Adrenal gland (tissue), 12 donors: ENCODE results near the gene CUTC. TPM values are rescaled to one million over a fixed set of nuclear protein-coding genes. Genes with fewer than 3 reads are reported as not detected.

Experiments
- DNase-seq, 7 donors: peaks; one replicate each; pipeline ENCODE4 v3.0.0-alpha.2; 2019 to 2020
- H3K27ac ChIP-seq, 5 donors: fragments of 200-600 bp; sonication (generic) in 4 of 5; 1 replicate in 3 of 5; 2 replicates in 2 of 5; pipeline versions ENCODE4 v1.5.1 to v1.8.0; 2016 to 2020; ENCODE audit warnings: mild to moderate bottlenecking in 1 of 5
- H3K27me3 ChIP-seq: fragments of 200-600 bp; 2 replicates; pipeline ENCODE4 v1.8.0; 2021
- H3K36me3 ChIP-seq, 2 donors: fragments of 200-600 bp; replicated peaks in 1 of 2; 1 replicate in 1 of 2; 2 replicates in 1 of 2; pipeline versions ENCODE4 v1.5.1 to v1.8.0; 2018 to 2022
- H3K4me1 ChIP-seq, 2 donors: fragments of 200-600 bp; replicated peaks in 1 of 2; 1 replicate in 1 of 2; 2 replicates in 1 of 2; pipeline versions ENCODE4 v1.5.1 to v1.8.0; 2018 to 2021
- H3K4me3 ChIP-seq, 4 donors: fragments of 200-600 bp; sonication (generic) in 3 of 4; one replicate each; pipeline ENCODE4 v1.5.1; 2016 to 2018
- H3K9me3 ChIP-seq, 3 donors: fragments of 200-600 bp; sonication (generic) in 1 of 3; replicated peaks in 1 of 3; 1 replicate in 2 of 3; 2 replicates in 1 of 3; pipeline versions ENCODE4 v1.5.1 to v1.8.0; 2016 to 2021
- CTCF ChIP-seq, 6 experiments: fragments of 450-650 bp in 4 of 6; fragments of 200-600 bp in 2 of 6; sonication (generic) in 1 of 6; IDR thresholded peaks; 1 replicate in 5 of 6; 2 replicates in 1 of 6; pipeline versions ENCODE4 v1.5.1 to v1.8.0; 2016 to 2021; ENCODE audit warnings: antibody characterized with exemption in 6 of 6, mild to moderate bottlenecking in 2 of 6, moderate library complexity in 1 of 6
- POLR2A ChIP-seq, 2 donors: fragments of 450-650 bp; IDR thresholded peaks; one replicate each; pipeline ENCODE4 v1.6.1; 2017; ENCODE audit warnings: antibody characterized with exemption in 2 of 2, mild to moderate bottlenecking in 2 of 2, moderate library complexity in 1 of 2
- WGBS, 4 donors: extraction: QIAGEN DNeasy Blood & Tissue Kit in 2 of 4; methylation state at CpG; one replicate each; pipeline versions ENCODE4 v1.1.5 to v1.1.7; 2013 to 2017; 5-methylcytosine and 5-hydroxymethylcytosine counted together
- intact Hi-C, 2 donors: fragments of 100-400 bp; cut with DNase I; formaldehyde crosslinking; loops; one replicate each; pipeline versions ENCODE4 v1.14.1 to v1.15.0; 2022 to 2023
- polyA plus RNA-seq, 3 donors: library from polyadenylated mRNA; stranded (reverse); fragments of 200-250 nt in 2 of 3; fragments of 350-450 nt in 1 of 3; fragmentation: Illumina TruSeq in 1 of 3; extraction: RNeasy Lipid Tissue Mini Kit (QIAGEN cat#74804) in 1 of 3; gene quantifications; one replicate each; pipeline ENCODE4 v1.2.3, GENCODE V29; 2013 to 2014
- total RNA-seq, 9 donors: library from RNA; depleted of rRNA in 4 of 9; stranded (reverse); fragments of >200 nt in 4 of 9; fragments of 120-200 nt in 1 of 9; fragmentation: NEBNext Ultra II Directional in 1 of 9; extraction: Animal tissue kit (Norgen Biotek cat#: 25700) in 1 of 9; gene quantifications; one replicate each; pipeline versions ENCODE4 v1.1.0 to v1.2.4, GENCODE V29; 2013 to 2023
- donor health status: healthy with polysubstance abuse.
- donor health status: Bipolar disorder and iron deficiency.
- donor health status: DM: yes; HTN: yes; CAD: no.
- donor health status: DM: no; HTN: no; CAD: no.
- donor health status: DM: no; HTN: no; CAD: no.
- donor health status: DM: yes; HTN: yes; CAD: no.

The CUTC gene
- total and polyA plus RNA-seq, 12 donors = 16.0 to 36.5 (median 19.9) TPM

DNA sequence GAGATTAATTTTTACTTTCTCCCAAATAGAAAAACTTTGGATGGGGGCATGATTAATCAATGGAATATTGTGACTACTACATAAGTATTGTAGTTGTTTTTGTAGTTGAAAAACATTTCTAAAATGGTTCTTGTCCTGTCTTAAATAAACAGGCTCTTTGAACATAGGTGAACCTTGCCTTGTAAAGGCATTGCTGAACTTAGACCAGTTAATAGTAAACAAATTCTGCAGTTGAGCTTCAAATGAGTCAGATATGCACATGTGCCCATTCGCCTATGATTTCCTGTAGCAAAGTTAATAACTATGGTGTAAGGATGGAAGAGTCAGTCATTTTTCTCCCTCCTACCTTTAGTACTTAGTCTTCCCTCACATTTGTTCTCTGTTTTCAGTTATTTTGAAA is 22.6 kb downstream of the CUTC start:
- no peaks in the 10 kb centered on the region for H3K4me1 ChIP-seq
- intact Hi-C loops = no loop called here
- H3K4me3 ChIP-seq = no peak overlapping the region
- 87 to 95% (median 93%) methylated on average over 1 of the region's 1 CpG for WGBS, 4 donors
- H3K9me3 ChIP-seq = no peaks in the 10 kb centered on the region
- H3K36me3 ChIP-seq = peaks cover 0 to 50% of the 10 kb centered on the region in 2 donors
- no peaks in the 10 kb centered on the region for H3K27me3 ChIP-seq
- DNase-seq = no peak
- H3K27ac ChIP-seq = no peak overlapping the region
- TF ChIP-seq CTCF (IDR thresholded peaks at IDR 0.05) = no peak
- no peak for TF ChIP-seq POLR2A (IDR thresholded peaks at IDR 0.05)

- Histone ChIP-seq H3K4me3 (no peak overlapping the region), H3K27me3 (no peaks in the 10 kb centered on the region), H3K9me3 (no peaks in the 10 kb centered on the region), H3K27ac (no peak overlapping the region), H3K4me1 (no peaks in the 10 kb centered on the region), H3K36me3 (peaks cover 0 to 56% of the 10 kb centered on the region in 2 donors)
- 90 to 100% (median 98%) methylated on average over 1 of the region's 1 CpG for WGBS, 4 donors
- TF ChIP-seq POLR2A (IDR thresholded peaks at IDR 0.05) = no peak
- TF ChIP-seq CTCF (IDR thresholded peaks at IDR 0.05) = no peak
- intact Hi-C loops = no loop called here
- DNase-seq = no peak
These were observed 24.1 kb downstream of the CUTC start for GRCh38 chr10:99756159-99756558.

DNA sequence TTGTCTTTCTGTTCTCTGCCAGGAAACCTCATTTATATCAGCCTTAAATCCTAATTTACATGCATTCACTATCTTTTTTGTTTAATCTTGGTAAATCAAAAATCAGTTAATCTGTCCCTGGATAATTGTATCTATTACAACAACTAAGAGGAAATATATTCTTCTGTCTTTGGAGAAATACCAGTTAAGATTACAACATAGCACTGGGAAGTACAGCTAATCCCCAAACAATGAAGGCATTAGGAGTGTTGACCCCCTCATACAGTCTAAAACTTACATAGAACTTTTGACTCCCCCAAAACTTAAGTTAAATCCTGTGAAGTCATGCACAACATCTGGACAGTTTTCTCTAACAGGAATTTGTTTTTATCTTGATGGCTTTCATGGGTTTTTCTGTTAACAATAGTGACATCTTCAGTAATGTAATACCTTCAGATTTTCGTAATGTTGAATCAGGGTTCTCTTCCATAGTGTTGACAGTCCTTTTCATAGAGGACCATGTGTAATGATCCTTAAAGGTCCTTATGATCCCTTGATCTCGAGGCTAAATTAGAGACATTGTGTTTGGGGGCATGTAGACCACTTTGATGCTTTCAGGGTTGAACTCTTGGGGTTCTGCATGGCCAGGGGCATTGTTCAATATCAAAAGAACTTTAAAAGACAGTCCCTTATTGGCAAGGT is 26.3 kb downstream of the CUTC start:
- Histone ChIP-seq H3K9me3 (no peaks in the 10 kb centered on the region), H3K27ac (no peak overlapping the region), H3K36me3 (peaks cover 0 to 44% of the 10 kb centered on the region in 2 donors), H3K27me3 (no peaks in the 10 kb centered on the region), H3K4me1 (no peaks in the 10 kb centered on the region), H3K4me3 (no peak overlapping the region)
- WGBS, 4 donors = 87 to 97% (median 94%) methylated on average over 2 of the region's 2 CpGs
- DNase-seq = no peak
- intact Hi-C loops = no loop called here
- no peak for TF ChIP-seq CTCF (IDR thresholded peaks at IDR 0.05)
- TF ChIP-seq POLR2A (IDR thresholded peaks at IDR 0.05) = no peak

DNA sequence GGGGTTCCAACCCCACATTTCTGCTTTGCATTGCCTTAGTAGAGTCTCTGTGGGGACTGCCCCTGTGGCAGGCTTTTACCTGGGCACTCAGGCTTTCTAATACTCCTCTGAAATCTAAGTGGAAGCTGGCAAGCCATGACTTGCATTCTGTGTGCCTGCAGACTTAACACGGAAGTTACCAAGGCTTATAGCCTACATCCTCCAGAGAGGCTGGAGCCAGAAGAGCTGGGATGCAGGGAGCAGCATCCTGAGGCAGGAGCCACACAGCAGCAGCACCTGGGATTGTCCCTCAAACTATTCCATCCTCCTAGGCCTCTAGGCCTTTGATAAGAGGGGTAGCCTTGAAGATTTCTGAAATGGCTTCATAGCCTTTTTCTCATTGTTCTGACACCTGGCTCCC is 28.3 kb downstream of the CUTC start:
- no peaks in the 10 kb centered on the region for H3K4me1 ChIP-seq
- TF ChIP-seq CTCF (IDR thresholded peaks at IDR 0.05) (no peak), POLR2A (IDR thresholded peaks at IDR 0.05) (no peak)
- no peak for DNase-seq
- intact Hi-C loops = no loop called here
- no peaks in the 10 kb centered on the region for H3K9me3 ChIP-seq
- H3K36me3 ChIP-seq = peaks cover 0 to 30% of the 10 kb centered on the region in 2 donors
- H3K27ac ChIP-seq = no peak overlapping the region
- H3K4me3 ChIP-seq = no peak overlapping the region
- 80 to 98% (median 96%) methylated on average over 1 of the region's 1 CpG; no CpG with 5 or more reads in 1 of the 4 donors for WGBS, 4 donors
- H3K27me3 ChIP-seq = no peaks in the 10 kb centered on the region
